Measurements from ENCODE around the gene CRYGN. TPM values are rescaled to one million over a fixed set of nuclear protein-coding genes. Genes with fewer than 3 reads are reported as not detected.

Gene CRYGN
- total RNA-seq, 2 donors from 2014 or later = 0.35 TPM; not detected in 1

GRCh38 chr7:151394076-151395035 is 45.6 kb downstream of the CRYGN start:
- no peaks in the 10 kb centered on the region for H3K9me3 ChIP-seq
- no peaks in the 10 kb centered on the region for H3K36me3 ChIP-seq
- DNase-seq (ENCODE audit: low spot score) (no peak), ATAC-seq (ENCODE audit: insufficient number of reproducible peaks, low FRiP score, low read depth) (no peak)
- TF ChIP-seq, protein P1, sequence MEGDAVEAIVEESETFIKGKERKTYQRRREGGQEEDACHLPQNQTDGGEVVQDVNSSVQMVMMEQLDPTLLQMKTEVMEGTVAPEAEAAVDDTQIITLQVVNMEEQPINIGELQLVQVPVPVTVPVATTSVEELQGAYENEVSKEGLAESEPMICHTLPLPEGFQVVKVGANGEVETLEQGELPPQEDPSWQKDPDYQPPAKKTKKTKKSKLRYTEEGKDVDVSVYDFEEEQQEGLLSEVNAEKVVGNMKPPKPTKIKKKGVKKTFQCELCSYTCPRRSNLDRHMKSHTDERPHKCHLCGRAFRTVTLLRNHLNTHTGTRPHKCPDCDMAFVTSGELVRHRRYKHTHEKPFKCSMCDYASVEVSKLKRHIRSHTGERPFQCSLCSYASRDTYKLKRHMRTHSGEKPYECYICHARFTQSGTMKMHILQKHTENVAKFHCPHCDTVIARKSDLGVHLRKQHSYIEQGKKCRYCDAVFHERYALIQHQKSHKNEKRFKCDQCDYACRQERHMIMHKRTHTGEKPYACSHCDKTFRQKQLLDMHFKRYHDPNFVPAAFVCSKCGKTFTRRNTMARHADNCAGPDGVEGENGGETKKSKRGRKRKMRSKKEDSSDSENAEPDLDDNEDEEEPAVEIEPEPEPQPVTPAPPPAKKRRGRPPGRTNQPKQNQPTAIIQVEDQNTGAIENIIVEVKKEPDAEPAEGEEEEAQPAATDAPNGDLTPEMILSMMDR (IDR thresholded peaks at IDR 0.05) = no peak
- H3K27ac ChIP-seq = no peak overlapping the region
- no peak overlapping the region for H3K4me3 ChIP-seq
- H3K4me1 ChIP-seq (ENCODE audit: control insufficient read depth in 1 of 2, low read depth in 2 of 2) = no peaks in the 10 kb centered on the region
- H3K27me3 ChIP-seq (replicated peaks; ENCODE audit: insufficient read depth) = no peaks in the 10 kb centered on the region

DNA sequence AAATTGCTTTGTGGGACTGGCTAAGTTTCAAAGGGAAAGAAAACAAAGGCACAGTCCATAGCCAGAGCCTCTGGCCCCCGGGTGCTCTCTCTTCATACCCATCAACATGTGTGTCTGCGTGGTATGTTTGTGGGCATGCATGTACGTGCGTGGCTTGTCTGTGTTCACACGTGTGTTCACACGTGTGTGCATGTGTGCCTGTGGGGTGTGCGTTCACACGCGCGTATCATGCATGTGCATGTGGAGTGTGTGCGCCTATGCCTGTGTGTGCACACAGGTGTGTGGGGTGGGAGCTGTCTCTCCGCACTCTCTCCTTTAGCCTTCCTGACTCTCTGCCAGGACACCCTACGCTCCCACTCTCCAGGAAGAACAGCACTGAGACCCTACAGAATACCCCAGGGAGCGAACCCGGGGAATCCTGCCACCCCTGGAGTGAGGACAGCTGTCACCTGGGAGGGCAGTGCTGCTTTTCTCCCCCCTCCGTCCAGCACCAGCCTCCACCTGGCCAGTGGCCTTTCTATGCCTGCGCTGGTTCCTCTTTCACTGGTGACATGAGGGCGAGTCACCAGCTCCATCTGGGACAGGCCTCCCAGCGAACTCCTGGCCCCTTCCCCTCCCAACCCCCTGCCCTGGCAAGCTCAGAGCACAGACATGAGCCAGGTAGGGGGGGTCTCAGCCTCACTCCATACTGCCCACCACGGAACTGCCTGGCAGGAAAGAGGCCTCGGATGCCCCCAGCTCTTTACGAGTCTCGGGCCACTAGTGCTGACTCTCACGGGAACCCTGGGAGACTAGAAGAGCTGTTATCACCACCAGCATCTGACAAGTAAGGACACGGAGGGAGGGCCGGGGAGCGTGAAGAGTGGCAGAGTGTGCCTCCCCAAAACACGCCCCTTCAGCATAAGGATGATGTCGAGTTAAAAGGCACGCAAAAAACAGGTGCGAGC is 46.6 kb downstream of the CRYGN start:
- TF ChIP-seq, protein P1 (IDR thresholded peaks at IDR 0.05) = no peak

GRCh38 chr7:151392426-151392825 is 47.5 kb downstream of the CRYGN start:
- no peaks in the 10 kb centered on the region for H3K36me3 ChIP-seq
- no peak for ATAC-seq (ENCODE audit: insufficient number of reproducible peaks, low FRiP score, low read depth)
- no peaks in the 10 kb centered on the region for H3K9me3 ChIP-seq
- TF ChIP-seq, protein P1 (IDR thresholded peaks at IDR 0.05) = no peak
- DNase-seq (ENCODE audit: low spot score) = no peak
- H3K27ac ChIP-seq = no peak overlapping the region
- H3K4me1 ChIP-seq (ENCODE audit: control insufficient read depth in 1 of 2, low read depth in 2 of 2) = peaks cover 0 to 1% of the 10 kb centered on the region in 2 donors
- no peaks in the 10 kb centered on the region for H3K27me3 ChIP-seq (replicated peaks; ENCODE audit: insufficient read depth)
- H3K4me3 ChIP-seq = no peak overlapping the region

More for the DNA sequence above, 46.6 kb downstream of the CRYGN start:
- H3K4me3 ChIP-seq = no peak overlapping the region
- no peaks in the 10 kb centered on the region for H3K27me3 ChIP-seq (replicated peaks; ENCODE audit: insufficient read depth)
- no peaks in the 10 kb centered on the region for H3K4me1 ChIP-seq (ENCODE audit: control insufficient read depth in 1 of 2, low read depth in 2 of 2)
- DNase-seq (ENCODE audit: low spot score) (no peak), ATAC-seq (ENCODE audit: insufficient number of reproducible peaks, low FRiP score, low read depth) (no peak)
- H3K27ac ChIP-seq = no peak overlapping the region
- no peaks in the 10 kb centered on the region for H3K36me3 ChIP-seq
- no peaks in the 10 kb centered on the region for H3K9me3 ChIP-seq

GRCh38 chr7:151392002-151392401 is 47.9 kb downstream of the CRYGN start:
- Histone ChIP-seq H3K36me3 (no peaks in the 10 kb centered on the region), H3K27me3 (replicated peaks; ENCODE audit: insufficient read depth) (no peaks in the 10 kb centered on the region), H3K4me3 (no peak overlapping the region), H3K4me1 (ENCODE audit: control insufficient read depth in 1 of 2, low read depth in 2 of 2) (peaks cover 0 to 4% of the 10 kb centered on the region in 2 donors), H3K9me3 (no peaks in the 10 kb centered on the region), H3K27ac (no peak overlapping the region)
- ATAC-seq (ENCODE audit: insufficient number of reproducible peaks, low FRiP score, low read depth) = no peak
- TF ChIP-seq, protein P1 (IDR thresholded peaks at IDR 0.05) = no peak
- no peak for DNase-seq (ENCODE audit: low spot score)

GRCh38 chr7:151391358-151391730 is 48.6 kb downstream of the CRYGN start:
- Histone ChIP-seq H3K27me3 (replicated peaks; ENCODE audit: insufficient read depth) (no peaks in the 10 kb centered on the region), H3K4me1 (ENCODE audit: control insufficient read depth in 1 of 2, low read depth in 2 of 2) (peaks cover 2 to 11% of the 10 kb centered on the region in 2 donors), H3K9me3 (no peaks in the 10 kb centered on the region), H3K4me3 (no peak overlapping the region), H3K27ac (no peak overlapping the region), H3K36me3 (no peaks in the 10 kb centered on the region)
- DNase-seq (ENCODE audit: low spot score) = no peak
- ATAC-seq (ENCODE audit: insufficient number of reproducible peaks, low FRiP score, low read depth) = no peak
- TF ChIP-seq, protein P1 (IDR thresholded peaks at IDR 0.05) = no peak

Measured in thoracic aorta (tissue), 2 donors.